SW480 (cell line): ENCODE data around the gene RNLS.

Experiments used
- DNase-seq: peaks from one replicate; pipeline ENCODE4 v3.0.0-alpha.2; 2016; ENCODE audit warnings: low spot score

The RNLS gene

DNA sequence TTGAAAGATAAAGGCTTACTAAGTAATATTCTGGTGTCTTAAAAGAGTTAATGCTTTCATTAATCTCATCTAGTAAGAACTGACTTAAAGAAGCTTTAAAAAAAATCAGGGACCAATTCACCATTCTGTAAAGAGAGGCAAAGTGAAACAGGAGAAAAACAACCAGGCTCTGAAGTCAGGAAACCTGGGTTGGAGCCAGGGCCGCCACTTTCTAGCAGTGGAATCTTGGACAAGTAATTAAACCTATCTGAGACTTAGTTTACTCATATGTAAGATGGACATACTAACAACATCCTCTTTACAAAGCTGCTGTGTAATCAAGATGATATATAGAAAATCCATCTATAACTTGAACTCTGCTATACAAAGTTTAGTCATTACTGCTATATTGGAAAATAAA is 154.1 kb downstream of the RNLS start:
- no peak for DNase-seq

DNA sequence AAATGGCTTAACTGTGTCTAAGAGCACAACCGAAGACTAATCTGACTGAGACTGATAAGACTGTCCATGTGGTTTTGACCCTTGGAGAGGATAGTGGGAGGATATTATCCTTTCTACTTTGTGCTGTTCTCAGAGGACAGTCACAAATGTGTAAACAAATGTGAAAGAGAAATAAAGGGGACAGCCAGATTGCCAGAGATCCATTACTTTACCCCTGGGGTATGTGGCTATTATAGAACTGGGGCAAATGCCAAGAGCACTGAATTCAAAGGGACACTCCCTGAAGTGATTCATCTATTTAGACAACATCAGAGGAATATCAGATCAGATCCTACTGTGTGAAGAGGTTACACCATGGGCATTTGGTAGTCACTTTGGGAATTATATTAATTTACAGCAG is 154.7 kb downstream of the RNLS start:
- peak; percentile 89 for DNase-seq

DNA sequence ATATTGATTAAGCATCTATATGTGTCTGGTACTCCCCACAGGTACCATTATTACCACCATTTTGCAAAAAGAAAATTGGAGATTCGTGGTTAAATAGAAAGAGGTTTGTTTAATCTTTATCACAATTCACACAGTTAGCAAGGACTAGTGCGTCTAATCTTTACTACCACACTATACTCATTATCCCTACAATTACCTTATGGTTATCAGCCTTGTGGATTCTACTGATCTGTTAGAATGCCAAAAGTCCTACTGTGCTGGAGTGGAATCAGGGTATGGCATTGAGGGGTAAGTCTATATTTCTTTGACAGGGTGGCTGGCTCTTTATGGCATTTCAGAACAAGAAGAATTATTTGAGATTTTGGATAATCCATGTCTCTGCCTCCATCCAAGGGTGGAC is 156.1 kb downstream of the RNLS start:
- no peak for DNase-seq

DNA sequence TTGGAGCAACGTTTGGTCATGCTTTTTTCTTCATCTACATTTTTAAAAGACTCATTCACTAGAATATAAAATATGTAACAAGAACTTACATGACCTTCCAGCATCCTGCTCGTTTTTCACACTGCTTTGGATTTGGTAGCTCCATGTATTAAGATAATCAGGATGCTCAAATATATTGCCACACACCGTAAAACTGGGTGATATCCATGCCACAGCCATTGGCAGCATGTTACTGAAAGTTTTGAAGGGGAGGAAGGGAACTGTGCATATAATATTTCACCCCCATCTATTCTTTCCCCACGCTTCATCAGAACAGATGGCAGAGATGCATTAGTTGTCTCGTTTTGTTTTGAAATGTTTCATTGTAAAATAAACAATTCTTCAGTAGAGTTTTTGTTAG is 158.2 kb downstream of the RNLS start:
- no peak for DNase-seq

DNA sequence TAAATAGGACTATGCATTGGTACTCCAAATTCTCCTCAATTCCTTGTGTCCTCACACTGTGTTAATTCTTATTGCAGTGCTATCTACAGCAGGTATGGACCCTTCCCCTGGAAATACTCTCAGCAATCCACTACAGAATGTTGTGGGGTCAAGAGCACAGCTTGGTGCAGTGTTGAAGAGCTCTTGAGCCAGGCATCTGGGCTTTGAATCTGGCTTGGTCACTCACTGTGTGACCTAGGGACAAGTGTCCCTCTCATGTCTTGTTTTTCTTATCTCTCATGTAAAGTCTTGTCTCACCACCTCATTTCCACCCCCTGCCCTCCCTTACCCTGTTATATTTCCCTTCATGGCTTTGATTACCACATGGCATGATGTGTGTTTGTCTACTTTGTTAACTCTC is 159.4 kb downstream of the RNLS start:
- no peak for DNase-seq

DNA sequence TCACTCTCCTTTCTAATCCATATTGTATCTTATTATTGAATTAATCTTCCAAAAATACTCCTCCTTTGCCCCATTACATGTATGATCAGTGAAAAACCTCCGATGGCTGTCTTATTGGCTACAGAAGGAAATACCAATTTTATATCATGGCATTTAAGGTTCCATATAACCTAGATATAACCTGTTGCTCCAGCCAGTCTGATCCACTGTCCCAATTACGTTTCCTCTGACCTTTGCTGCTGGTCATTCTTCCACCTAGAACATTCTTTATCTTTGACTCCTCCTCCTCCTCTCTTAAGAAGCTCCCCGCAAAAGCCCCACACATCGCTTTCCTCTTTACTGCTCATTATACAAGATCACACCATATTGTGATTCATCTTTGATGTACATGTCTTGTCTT is 161.5 kb downstream of the RNLS start:
- DNase-seq = no peak

DNA sequence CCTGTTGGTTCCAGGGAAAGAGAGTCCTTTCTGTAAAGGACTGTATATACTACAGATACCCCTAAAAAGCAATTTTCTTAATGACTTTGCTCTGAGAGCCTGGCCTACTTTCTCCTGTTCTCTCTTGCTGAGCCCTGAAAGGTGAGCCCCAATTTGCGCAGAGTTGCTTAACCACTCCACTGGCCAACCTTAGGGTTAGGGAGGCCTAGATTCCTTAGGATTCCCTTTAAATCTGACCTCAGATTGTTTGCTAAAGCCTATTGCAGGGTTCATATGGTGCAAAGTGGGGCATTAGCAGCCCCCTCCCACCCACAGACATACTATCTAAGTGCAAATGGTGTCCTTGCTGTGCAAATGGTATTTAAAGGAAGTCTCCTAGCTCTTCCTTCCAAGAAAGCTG is 164.2 kb downstream of the RNLS start:
- DNase-seq = no peak

DNA sequence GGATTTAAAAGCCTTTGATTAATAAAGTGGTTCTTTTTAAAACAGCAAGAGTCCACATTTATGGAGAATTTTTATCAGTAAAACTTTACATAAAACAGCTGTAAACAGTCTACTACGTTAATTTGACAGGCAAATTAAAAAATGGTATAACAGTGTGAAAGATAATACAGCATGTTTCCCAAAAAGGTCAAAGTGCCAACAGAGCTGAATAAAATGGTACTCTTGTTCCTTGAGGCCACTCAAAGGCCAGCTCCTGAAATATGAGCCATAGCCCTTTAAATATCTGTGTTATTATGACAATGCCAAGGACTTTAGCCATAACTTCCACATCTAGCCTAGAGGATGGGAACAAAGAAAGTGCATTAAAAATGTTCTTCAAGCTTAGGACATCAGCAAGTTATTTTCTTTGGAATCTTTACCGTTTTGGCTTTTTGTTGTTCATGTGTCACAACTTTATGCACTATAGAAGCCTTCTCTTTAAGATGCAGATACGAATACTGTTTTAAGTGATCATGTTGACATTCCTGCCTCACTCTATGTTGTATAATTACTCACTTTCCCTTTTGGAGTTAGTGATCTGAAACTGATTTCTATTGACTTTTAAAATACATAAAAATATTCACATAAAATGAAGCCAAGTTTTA is 165.6 kb downstream of the RNLS start:
- no peak for DNase-seq

DNA sequence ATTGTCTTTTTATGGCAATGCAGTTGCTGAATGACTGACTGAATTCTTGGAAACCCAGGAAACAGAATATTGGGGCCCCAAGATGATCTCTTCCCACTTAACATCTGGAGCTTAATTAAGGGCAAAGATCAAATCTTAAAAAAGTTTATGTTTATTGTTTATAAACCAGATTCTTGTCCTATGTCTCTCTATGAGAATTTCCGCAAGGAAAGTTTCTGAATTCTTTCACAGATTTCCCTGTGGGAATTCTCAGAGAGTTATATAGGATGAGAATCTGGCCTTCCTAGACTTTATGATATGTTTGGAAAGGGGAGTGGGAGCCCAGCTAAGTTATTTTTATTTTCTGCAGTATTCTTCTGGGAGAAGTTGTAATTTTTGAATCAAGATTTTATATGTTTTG is 166.3 kb downstream of the RNLS start:
- DNase-seq = no peak

DNA sequence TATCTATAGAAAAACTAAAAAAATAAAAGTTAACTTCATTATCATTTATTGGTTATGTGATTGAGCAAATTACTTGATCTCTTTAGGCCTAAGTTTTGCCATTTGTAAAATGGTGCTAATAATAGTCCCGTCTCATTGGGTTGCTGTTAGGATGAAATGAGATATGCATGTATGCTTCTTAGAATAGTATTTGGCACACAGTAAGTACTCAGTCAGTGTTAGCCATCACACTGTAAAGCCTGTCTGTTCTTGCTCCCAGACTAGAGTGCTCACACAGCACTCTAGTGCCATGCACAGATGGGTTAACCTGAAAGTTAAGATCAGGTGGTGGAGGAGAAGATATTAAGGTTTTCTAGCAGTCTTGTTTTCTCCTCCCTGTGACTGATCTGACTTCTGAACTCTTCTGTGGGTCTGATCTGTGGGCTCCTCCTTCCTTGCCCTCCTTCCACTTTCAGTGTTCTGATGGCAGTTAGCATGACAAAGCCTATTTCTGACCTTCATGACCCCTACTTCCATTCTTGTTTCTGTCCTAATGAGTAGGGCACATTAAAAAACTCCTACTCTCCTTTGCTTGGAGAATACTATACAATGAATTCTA is 167.5 kb downstream of the RNLS start:
- no peak for DNase-seq

DNA sequence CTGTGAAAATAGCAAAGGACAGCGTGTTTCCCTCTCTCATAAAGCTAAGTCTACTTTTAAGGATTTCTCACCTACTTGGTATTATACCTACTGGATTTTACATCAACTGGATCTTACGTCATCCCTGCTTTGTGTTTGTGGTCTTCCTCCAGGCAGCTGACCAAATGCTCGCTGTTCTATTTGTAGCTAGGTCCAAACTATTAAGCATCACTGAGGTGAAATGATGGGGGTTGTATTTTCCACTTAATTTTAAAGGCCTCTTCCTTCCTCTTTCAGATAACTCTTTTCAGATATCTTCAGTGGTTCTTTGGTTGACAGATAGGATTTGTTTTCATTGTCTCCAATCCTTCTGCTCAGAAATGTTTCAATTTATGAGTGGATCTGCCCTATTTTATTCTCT is 169.7 kb downstream of the RNLS start:
- no peak for DNase-seq

DNA sequence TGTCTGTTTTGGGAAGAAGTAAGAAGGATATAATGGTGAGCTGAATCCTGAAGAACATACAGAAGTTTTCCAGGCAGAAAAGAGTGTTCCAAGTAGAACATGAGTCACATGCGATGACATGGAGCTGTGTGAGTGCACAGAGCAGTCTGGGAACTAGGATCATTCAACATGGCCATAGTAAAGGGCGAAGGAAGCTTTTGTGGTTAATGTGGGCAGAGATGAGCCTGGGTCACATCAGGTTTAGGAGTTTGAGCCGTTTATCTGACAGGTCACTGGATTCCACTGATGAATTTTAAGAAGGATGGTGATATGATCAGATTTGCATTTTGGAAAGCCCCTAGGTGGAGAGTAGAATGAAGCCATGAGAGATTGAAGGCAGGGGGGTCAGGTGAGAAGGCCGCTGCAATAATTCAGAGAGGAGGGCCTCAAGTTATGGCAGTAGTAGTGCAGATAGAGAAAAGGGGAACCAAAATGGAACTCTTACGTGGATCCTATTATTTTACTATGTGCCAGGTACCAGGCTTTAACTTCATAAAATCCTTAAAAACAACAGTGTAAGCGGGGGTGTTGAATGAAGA is 171.3 kb downstream of the RNLS start:
- no peak for DNase-seq

DNA sequence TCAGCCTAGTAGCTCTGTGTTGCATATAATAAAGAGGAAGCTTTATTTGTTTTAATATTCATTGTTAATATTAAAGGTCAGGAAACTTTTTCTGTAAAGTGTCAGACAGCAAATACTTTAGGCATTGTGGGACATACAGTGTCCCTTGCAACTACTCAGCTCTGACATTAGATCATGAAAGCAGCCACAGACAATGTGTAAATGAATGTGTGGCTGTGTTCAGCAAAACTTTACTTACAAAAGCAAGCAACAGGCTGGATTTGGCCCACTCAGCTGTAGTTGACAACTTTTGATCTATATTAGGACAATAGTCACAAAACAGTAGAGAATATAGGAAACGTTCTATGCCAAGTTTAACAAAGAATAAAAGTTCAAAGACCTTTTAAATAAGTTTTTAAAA is 173.3 kb downstream of the RNLS start:
- DNase-seq = no peak

DNA sequence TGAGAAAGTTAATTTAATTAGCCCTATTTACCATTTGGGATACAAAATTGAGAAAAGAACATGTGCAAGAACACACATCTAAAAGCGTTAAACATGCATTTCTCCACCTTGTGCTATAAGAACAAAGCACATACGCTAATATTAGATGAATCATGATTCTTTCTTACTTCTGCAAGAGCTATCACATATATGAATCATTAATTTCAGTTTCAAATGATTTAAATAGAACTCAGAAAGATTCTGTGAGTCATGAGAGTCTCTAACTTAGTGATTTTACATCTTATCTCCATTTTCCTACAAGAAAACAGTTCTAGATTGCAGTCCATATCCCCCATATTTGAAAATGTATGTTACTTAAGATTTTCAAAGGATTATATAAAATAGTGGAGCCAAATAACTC is 173.9 kb downstream of the RNLS start:
- DNase-seq = no peak

DNA sequence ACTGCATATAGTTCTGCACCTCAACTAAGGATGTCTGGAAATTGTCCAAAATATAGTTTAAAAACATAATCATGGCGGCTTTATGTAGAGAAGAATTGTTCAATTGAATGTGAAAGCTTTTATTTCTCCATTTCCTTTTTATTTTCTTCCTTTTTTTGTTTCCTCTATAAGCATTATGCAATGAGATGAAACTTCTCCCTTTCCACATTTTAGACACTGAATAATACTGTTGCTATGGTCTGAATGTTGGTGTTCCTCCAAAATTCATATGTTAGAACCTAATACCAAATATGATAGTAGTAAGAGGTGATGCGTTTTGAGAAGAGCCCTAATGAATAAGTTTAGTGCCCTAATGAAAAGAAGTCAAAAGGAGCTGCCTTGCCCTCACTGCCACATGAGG is 175.0 kb downstream of the RNLS start:
- no peak for DNase-seq

DNA sequence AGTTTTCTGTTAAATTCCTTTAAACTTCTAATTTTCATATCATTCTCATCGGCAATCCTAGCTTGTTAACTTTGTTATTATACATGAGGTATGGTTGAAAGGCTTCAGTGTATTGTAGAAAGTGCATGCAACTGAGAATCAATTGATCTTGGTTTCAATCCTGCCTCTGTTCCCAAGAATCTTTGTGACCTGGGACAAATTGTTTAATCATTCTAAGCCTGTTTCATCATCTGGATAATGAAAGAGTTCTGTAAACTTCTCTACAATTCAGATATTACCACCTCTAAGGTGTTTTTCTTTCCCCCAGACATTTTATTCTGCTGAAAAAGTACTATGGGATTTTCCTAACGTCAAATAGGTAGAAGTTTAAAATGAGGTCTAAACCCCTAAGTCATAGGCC is 179.0 kb downstream of the RNLS start:
- DNase-seq = no peak

DNA sequence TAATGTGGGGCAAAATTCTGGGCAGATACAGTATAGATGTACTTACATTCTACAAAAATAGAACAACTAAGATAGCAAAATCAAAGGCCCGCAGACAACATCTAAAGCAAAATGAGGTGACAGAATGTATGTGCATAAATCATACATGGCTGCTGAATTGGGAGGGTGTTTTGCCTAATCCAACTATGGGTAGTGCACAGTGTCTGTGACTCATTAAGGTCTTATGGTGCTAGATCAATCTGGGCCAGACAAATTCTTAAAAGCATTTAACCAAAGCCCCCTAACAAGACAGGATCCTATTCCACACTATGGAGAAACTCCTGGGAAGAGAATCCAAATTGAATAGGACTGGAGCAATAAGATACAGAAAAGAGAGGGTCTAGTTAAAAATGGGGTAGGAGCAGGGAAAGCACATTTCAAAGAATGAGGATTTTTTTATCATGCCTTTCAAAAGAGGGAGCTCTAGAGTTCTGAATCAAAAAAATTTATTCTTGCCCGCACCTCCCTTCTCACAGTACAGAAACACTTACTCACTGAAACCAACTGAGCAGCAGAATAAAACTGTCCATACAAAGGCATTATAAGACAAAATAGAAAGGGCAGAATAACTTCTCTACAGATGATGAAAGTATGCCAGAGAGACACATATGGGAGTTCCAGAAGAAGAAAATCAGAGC is 181.3 kb downstream of the RNLS start:
- DNase-seq = peak; percentile 22

DNA sequence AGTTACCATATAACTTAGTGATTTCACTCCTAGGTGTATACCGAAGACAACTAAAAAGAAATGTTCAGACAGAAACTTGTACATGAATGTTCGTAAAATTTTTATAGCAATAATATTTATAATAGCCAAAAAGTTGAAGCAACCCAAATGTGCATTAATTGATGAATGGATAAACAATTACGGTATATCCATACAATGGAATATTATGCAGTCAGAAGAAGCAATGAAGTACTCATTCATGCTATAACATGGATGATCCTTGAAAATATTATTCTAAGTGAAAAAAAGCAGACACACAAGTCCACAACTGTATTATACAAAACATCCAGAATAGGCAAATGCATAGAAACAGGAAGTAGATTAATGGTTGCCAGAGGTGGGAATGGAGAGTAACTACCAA is 183.9 kb downstream of the RNLS start:
- DNase-seq = no peak

DNA sequence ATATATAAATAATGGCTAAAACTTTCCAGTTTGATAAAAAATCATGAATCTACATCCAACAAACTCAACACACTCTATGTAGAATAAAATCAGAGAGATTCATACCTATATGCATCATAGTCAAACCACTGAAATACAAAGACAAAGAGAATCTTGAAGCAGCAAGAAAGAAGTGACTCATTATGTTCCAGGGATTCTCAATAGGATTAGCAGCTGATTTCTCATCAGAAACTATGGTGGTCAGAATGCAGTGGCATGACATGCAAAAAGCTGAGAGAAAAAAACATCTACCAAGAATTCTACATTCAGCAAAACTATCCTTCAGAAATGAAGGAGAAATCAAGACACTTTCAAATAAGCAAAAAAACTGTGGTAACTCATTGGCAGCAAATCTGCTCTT is 187.4 kb downstream of the RNLS start:
- DNase-seq = peak; percentile 24

DNA sequence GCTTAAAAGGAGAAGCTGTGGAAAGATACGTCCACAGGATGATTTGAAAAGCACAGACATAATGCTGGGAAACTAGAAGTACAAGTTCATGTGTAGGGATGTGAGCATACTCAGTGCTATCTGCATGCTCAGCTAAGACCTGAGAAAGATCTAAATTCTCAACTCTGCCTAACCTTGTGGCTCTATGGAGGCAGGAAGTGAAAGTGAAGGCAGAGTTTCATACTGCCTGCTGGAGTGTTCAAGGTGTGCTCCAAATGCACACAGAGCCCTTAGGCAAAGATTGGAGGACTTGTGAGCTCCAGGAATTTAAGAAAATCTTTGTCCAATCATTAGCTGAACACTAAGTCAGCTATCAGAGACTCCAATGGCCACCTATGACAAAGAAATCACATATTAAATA is 190.9 kb downstream of the RNLS start:
- DNase-seq = no peak

DNA sequence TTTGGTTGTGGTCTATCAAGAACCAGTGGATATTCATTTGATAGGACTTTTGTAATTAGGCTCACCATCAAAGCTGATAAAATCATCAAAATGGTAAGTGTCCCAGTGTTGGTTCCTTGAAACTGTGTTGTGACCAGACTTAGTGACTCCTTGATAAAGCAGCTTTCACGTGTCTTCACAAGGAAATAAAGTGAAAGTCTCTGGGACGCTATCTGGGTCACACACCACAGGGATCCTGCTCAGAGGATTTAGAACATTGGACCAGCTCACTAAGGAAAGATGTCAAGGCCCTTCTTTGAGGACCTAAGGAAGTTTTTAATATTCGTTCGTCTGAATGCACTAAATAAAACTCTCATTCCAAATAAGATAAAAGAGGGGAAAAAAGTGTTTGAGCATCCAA is 193.1 kb downstream of the RNLS start:
- no peak for DNase-seq

DNA sequence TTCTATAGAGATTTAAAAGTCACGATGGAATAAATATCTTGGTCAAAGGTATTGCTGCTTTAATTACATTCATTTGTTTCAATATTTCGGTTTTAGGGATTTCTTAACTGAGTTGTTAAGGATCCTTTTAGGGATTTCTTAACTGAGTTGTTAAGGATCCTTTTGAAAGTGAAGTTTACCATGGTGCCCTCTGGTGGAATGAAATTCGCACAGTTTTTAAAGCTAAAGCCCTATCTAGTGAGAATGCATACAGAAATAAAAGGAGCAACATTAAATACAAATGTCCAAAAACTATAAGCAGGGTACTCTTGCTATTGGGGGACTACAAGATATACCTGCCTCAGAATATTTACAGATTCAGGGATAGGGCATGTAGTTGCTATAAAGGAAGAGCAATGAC is 193.7 kb downstream of the RNLS start:
- peak; percentile 15 for DNase-seq

DNA sequence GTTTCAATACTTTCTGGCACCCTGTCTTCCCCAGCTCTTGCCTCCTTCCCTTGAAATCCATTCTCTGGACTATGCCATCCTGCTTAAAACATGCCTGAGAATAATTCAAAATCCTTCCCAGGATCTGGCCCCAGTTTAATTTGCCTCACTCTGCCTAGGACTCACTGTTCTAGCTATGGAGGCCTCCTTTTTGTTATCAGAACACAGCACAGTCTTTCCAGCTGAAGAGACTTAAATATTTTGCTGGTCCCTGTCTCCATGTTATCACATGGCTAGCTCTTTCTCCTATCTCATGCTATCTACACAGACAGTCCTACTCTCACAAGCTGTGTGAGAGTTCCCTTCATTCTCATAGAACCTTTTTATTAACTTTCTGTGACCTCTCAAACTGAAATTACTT is 194.8 kb downstream of the RNLS start:
- no peak for DNase-seq
